HEK293T (cell line): ENCODE results near the gene CFAP92.

Experiments
- CTCF ChIA-PET: fragments of 350-600 bp; formaldehyde crosslinking; extraction: SDS; loops from one replicate; lab custom pipeline; 2021; ENCODE audit warnings: antibody characterized with exemption, inconsistent platforms; lab: Yijun Ruan, JAX
- POLR2A ChIA-PET: fragments of 350-600 bp; formaldehyde crosslinking; extraction: SDS; loops from one replicate; lab custom pipeline; 2020; ENCODE audit warnings: antibody characterized with exemption, inconsistent platforms; lab: Yijun Ruan, JAX
- DNase-seq: peaks from one replicate; pipeline ENCODE4 v3.0.0; 2012; ENCODE audit warnings: mixed read lengths; ENCODE audit errors: extremely low spot score
- ARNT ChIP-seq: fragments of 450-650 bp; IDR thresholded peaks from 2 replicates; pipeline ENCODE4 v1.6.1; 2017; ENCODE audit warnings: mild to moderate bottlenecking
- BHLHE40 ChIP-seq: fragments of 450-650 bp; IDR thresholded peaks from 2 replicates; pipeline ENCODE4 v1.6.1; 2016; ENCODE audit warnings: mild to moderate bottlenecking, moderate library complexity, borderline replicate concordance
- CTBP1 ChIP-seq: fragments of 450-650 bp; IDR thresholded peaks from 2 replicates; pipeline ENCODE4 v1.6.1; 2016; ENCODE audit warnings: borderline replicate concordance
- ELF4 ChIP-seq: fragments of 450-650 bp; IDR thresholded peaks from 2 replicates; pipeline ENCODE4 v1.6.1; 2017; ENCODE audit warnings: antibody characterized with exemption
- FOXA1 ChIP-seq: fragments of 450-650 bp; IDR thresholded peaks from 2 replicates; pipeline ENCODE4 v1.6.1; 2016; ENCODE audit warnings: mild to moderate bottlenecking
- FOXK2 ChIP-seq: fragments of 450-650 bp; IDR thresholded peaks from 2 replicates; pipeline ENCODE4 v1.6.1; 2016; ENCODE audit warnings: mild to moderate bottlenecking
- FOXM1 ChIP-seq: fragments of 450-650 bp; IDR thresholded peaks from 2 replicates; pipeline ENCODE4 v1.6.1; 2017; ENCODE audit warnings: mild to moderate bottlenecking, borderline replicate concordance
- HDGF ChIP-seq: fragments of 450-650 bp; IDR thresholded peaks from 2 replicates; pipeline ENCODE4 v1.6.1; 2017; ENCODE audit warnings: antibody characterized with exemption, borderline replicate concordance
- L3MBTL2 ChIP-seq: fragments of 450-650 bp; conservative IDR thresholded peaks from 2 replicates; pipeline ENCODE4 v1.6.1; 2016; ENCODE audit warnings: mild to moderate bottlenecking
- LEF1 ChIP-seq: fragments of 450-650 bp; IDR thresholded peaks from 2 replicates; pipeline ENCODE4 v1.6.1; 2017; ENCODE audit warnings: mild to moderate bottlenecking, borderline replicate concordance
- NFRKB ChIP-seq: fragments of 450-650 bp; IDR thresholded peaks from 2 replicates; pipeline ENCODE4 v1.6.1; 2016; ENCODE audit warnings: mild to moderate bottlenecking, moderate library complexity
- SP1 ChIP-seq: fragments of 450-650 bp; IDR thresholded peaks from 2 replicates; pipeline ENCODE4 v1.6.1; 2017
- SUZ12 ChIP-seq: fragments of 450-650 bp; IDR thresholded peaks from 2 replicates; pipeline ENCODE4 v1.6.1; 2016; ENCODE audit warnings: mild to moderate bottlenecking
- TARDBP ChIP-seq: fragments of 450-650 bp; IDR thresholded peaks from 2 replicates; pipeline ENCODE4 v1.6.1; 2016
- ZNF384 ChIP-seq: fragments of 450-650 bp; IDR thresholded peaks from 2 replicates; pipeline ENCODE4 v1.6.1; 2016
- TF ChIP-seq, protein P1 (sequence below): fragments of 450-650 bp; IDR thresholded peaks from 2 replicates; pipeline ENCODE4 v1.6.1; 2016

The CFAP92 gene

DNA sequence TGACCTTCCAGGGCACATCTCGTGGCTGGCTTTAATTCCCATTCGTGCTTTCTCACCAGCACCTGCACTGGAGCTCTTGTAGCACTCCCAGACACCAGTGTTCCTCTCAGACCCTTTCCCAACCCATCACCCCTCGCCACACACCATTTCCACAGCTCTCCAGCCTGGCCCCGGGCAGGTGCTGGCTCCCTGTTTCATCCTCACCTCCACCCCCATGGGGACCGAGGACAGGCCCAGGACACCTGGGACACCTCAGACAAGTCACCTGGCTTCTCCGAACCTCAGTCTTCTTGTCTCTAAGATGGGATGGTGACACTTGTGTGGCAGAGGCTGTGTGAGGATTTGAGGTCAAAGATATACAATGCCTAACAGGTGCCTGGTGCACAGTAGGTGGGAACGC, 39.3 kb upstream of the CFAP92 start:
- DNase-seq: no peak
- CTCF ChIA-PET: interaction anchor here (1.6 kb wide), 1 partner anchor 20 kb away, joined by 7 read pairs; no protein-coding TSS in a partner anchor

DNA sequence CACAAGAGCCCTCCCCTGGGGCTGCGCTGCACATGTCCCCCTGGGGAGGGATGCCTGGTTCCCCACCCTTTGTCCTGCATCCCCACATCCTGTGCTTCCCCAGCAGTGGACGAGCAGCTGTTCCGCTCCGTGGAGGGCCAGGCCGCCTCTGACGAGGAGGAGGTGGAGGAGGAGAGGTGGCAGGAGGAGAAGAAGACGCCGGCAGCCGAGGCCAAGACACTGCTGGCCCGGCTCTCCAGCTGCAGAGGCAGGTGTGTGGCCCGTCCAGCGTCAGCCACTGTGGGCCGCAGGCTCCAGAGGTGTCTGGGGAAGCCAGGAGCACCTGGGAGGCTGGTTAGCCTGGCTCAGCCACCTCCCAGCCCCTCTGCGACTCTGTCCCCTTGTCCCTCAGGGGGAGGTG, 38.8 kb upstream of the CFAP92 start:
- no peak for DNase-seq
- TF ChIP-seq ELF4: no peak
- no peak for TF ChIP-seq BHLHE40
- no peak for TF ChIP-seq ARNT
- ChIA-PET POLR2A (no interaction called here), CTCF (no interaction called here)

More for the DNA sequence above, 39.3 kb upstream of the CFAP92 start:
- no peak for TF ChIP-seq CTBP1
- no peak for TF ChIP-seq NFRKB
- TF ChIP-seq FOXA1: no peak
- no peak for TF ChIP-seq TARDBP
- no peak for TF ChIP-seq LEF1
- no peak for TF ChIP-seq FOXK2
- no peak for TF ChIP-seq L3MBTL2
- TF ChIP-seq SUZ12: no peak
- no peak for TF ChIP-seq ARNT
- no peak for TF ChIP-seq ELF4
- no peak for TF ChIP-seq BHLHE40
- TF ChIP-seq, protein P1, sequence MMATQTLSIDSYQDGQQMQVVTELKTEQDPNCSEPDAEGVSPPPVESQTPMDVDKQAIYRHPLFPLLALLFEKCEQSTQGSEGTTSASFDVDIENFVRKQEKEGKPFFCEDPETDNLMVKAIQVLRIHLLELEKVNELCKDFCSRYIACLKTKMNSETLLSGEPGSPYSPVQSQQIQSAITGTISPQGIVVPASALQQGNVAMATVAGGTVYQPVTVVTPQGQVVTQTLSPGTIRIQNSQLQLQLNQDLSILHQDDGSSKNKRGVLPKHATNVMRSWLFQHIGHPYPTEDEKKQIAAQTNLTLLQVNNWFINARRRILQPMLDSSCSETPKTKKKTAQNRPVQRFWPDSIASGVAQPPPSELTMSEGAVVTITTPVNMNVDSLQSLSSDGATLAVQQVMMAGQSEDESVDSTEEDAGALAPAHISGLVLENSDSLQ: no peak
- TF ChIP-seq SP1: no peak
- no peak for TF ChIP-seq HDGF
- POLR2A ChIA-PET: no interaction called here

DNA sequence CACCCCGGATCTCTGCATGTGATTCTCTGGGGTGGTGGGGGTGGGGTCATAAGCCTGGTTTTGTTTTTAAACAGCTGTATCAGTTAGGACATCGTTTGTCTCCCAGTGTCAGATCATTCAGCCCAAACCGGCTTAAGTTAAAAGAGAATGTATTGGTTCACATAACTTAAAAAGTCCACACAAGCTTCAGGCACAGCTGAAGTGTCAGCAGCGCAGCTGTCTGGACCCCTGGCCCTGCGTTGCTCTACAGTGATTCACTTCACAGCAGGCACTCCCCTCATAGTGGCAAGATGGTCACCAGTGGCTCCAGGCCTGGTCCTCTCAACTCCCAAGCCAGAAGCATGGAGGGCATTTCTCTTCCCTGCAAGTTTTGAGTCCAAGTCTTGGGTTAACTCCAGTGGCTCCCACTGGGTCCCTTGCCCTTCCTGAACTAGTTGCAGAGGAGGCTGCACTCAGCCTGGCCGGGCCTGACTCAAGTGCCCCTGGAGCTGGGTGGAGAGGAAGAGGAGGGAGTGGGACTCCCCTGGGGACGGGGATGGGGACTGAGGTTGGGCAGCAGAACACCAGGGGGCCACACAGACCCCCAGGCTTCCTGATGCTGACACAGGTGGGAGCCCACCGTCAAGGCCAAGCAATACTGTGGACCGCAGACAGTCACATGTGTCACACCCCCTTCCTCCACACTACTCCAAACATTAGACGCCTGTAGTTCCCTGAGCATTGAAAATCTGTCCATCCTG, 37.8 kb upstream of the CFAP92 start:
- TF ChIP-seq CTBP1 (no peak), LEF1 (no peak), SUZ12 (no peak), SP1 (no peak), ZNF384 (no peak), BHLHE40 (no peak), FOXM1 (no peak), L3MBTL2 (no peak), ELF4 (no peak), FOXK2 (no peak), TARDBP (no peak), ARNT (no peak), NFRKB (no peak), HDGF (no peak), FOXA1 (no peak)
- TF ChIP-seq, protein P1: no peak
- ChIA-PET POLR2A (no interaction called here), CTCF (no interaction called here)
- DNase-seq: no peak

DNA sequence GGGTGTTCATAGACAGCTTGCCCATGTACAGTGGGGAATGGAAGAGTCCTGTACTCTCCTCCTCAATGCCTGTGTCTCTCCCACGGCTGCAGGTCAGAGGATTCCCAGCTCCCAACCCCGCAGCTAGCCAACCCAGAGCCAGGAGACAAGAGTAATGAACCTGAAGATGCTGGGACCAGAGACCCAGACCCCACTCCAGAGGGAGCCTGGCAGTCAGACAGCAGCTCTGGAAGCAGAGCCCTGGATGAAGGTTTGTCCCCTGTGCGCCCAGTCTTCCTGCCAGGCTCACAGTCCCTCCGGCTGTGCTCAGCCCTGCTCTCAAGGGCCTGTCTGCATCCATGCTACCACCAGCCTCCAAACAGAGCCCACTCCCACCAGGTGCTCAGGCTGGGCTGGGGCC, 36.7 kb upstream of the CFAP92 start:
- POLR2A ChIA-PET: no interaction called here

DNA sequence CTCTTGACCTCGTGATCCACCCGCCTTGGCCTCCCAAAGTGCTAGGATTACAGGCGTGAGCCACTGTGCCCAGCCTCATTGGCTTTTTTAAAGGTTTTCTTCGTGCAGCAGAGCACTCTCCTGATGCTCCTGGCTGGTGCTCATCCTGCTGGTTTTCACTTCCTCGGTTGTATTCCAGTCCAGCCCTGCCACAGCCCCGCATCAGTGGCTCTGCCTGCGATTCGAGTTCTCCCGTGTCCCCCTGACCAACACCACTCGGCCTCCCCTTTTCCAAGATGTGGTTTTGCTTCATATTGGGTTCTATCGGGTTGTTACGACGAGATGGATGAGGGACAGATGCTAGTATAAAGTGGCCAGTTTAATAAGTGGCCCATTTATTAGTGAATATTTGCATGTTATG, 35.0 kb upstream of the CFAP92 start:
- CTCF ChIA-PET: no interaction called here
- no peak for TF ChIP-seq FOXK2
- no peak for TF ChIP-seq CTBP1
- TF ChIP-seq HDGF: no peak
- TF ChIP-seq LEF1: no peak
- no peak for TF ChIP-seq TARDBP
- no peak for TF ChIP-seq ELF4
- no peak for TF ChIP-seq FOXM1
- TF ChIP-seq NFRKB: no peak
- TF ChIP-seq L3MBTL2: no peak
- no peak for TF ChIP-seq ZNF384
- no peak for TF ChIP-seq ARNT
- TF ChIP-seq, protein P1: no peak
- TF ChIP-seq BHLHE40: no peak
- no peak for TF ChIP-seq SP1
- TF ChIP-seq FOXA1: no peak
- POLR2A ChIA-PET: no interaction called here
- DNase-seq: no peak

More for the DNA sequence above, 36.7 kb upstream of the CFAP92 start:
- DNase-seq: no peak
- CTCF ChIA-PET: interaction anchor here (0.7 kb wide), 1 partner anchor 23 kb away, joined by 3 read pairs; no protein-coding TSS in a partner anchor
- TF ChIP-seq NFRKB (no peak), L3MBTL2 (no peak), SP1 (no peak)

DNA sequence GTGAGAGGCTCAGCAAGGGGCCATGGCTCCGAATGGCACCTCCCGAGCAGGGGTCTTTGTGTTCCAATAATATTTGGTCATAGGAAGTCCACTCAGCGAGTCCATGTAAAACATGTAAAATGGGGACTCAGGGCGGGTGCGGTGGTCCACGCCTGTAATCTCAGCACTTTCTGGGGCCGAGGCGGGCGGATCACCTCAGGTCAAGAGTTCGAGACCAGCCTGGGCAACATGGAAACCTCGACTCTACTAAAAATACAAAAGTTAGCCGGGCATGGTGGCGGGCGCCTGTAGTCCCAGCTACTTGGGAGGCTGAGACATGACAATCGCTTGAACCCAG, 33.6 kb upstream of the CFAP92 start:
- ChIA-PET CTCF (interaction anchor here (0.6 to 1.0 kb wide), 3 partner anchors 26 to 28 kb away, joined by 3 read pairs; no protein-coding TSS in a partner anchor), POLR2A (interaction anchor here (0.7 to 2.1 kb wide), 13 partner anchors 9 to 252 kb away, joined by 3 to 7 read pairs (median 3); no protein-coding TSS in a partner anchor)
- DNase-seq: no peak
- TF ChIP-seq NFRKB (no peak), SP1 (no peak), HDGF (no peak), FOXA1 (no peak), ARNT (no peak), SUZ12 (no peak), LEF1 (no peak), TARDBP (no peak)
- TF ChIP-seq, protein P1: no peak
